Esophagus squamous epithelium (tissue), 5 donors: ENCODE measurements around the gene GCDH. TPM values are rescaled to one million over a fixed set of nuclear protein-coding genes. Genes with fewer than 3 reads are reported as not detected.

ENCODE experiments used
- DNase-seq: peaks from one replicate; lab custom pipeline; 2025; lab: John Stamatoyannopoulos, UW
- H3K27ac ChIP-seq, 4 donors: fragments of 200-600 bp; sonication (generic); one replicate each; pipeline ENCODE4 v1.5.1; 2016 to 2019; ENCODE audit warnings: mild to moderate bottlenecking in 1 of 4
- H3K27me3 ChIP-seq, 4 donors: fragments of 200-600 bp; sonication (generic); 1 replicate in 3 of 4; 2 replicates in 1 of 4; pipeline versions ENCODE4 v1.5.1 to v1.6.0; 2017 to 2021; ENCODE audit warnings: antibody characterized with exemption in 1 of 4
- H3K36me3 ChIP-seq, 3 donors: fragments of 200-600 bp; sonication (generic); one replicate each; pipeline ENCODE4 v1.5.1; 2016 to 2019
- H3K4me1 ChIP-seq, 3 donors: fragments of 200-600 bp; sonication (generic); one replicate each; pipeline ENCODE4 v1.5.1; 2017 to 2019
- H3K4me3 ChIP-seq, 4 donors: fragments of 200-600 bp; sonication (generic); 1 replicate in 3 of 4; 2 replicates in 1 of 4; pipeline ENCODE4 v1.5.1; 2016 to 2019; ENCODE audit warnings: mild to moderate bottlenecking in 2 of 4, moderate library complexity in 1 of 4
- H3K9me3 ChIP-seq, 3 donors: fragments of 200-600 bp; sonication (generic); one replicate each; pipeline ENCODE4 v1.5.1; 2016 to 2019
- CTCF ChIP-seq, 6 experiments: fragments of 450-650 bp in 4 of 6; fragments of 200-600 bp in 2 of 6; sonication (generic) in 2 of 6; IDR thresholded peaks; one replicate each; pipeline ENCODE4 v1.5.1; 2016 to 2019; ENCODE audit warnings: antibody characterized with exemption in 6 of 6, mild to moderate bottlenecking in 4 of 6, moderate library complexity in 4 of 6
- POLR2A ChIP-seq, 4 donors: fragments of 450-650 bp; IDR thresholded peaks; one replicate each; pipeline ENCODE4 v1.6.1; 2017; ENCODE audit warnings: antibody characterized with exemption in 4 of 4, mild to moderate bottlenecking in 4 of 4, moderate library complexity in 3 of 4
- WGBS, 2 donors: methylation state at CpG; one replicate each; pipeline ENCODE4 v1.1.5; 2018; 5-methylcytosine and 5-hydroxymethylcytosine counted together
- intact Hi-C: fragments of 100-400 bp; cut with DNase I; formaldehyde crosslinking; loops from one replicate; pipeline ENCODE4 v1.15.0; 2022
- total RNA-seq, 4 donors: library from RNA; depleted of rRNA; stranded (reverse); fragments of >200 nt; gene quantifications; one replicate each; pipeline ENCODE4 v1.1.0, GENCODE V29; 2016
- donor health status: DM: yes; HTN: yes; CAD: no.

GCDH gene
- total RNA-seq, 4 donors from 2014 or later, result 20.9 to 44.1 (median 34.9) TPM

DNA sequence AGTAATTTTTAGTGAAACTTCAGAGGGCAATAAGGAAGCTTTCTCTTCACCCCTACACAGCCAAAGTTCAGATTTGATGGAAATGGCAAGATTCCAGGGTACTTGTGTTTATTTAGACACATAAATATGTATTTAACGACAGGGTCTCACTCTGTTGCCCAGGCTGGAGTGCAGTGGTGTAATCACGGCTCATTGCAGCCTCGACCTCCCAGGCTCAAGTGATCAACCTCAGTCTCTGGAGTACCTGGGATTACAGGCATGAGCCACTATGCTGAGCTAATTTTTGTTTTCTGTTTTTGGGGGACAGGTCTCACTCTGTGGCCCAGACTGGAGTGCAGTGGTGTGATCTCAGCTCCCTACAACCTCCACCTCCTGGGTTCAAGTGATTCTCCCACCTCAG, 30.1 kb downstream of the GCDH start:
- Histone ChIP-seq H3K27ac (no peak overlapping the region), H3K9me3 (no peaks in the 10 kb centered on the region), H3K36me3 (peaks cover 26 to 41% (median 26%) of the 10 kb centered on the region in 3 donors), H3K4me1 (peaks cover 0 to 12% (median 3%) of the 10 kb centered on the region in 3 donors), H3K4me3 (no peak overlapping the region), H3K27me3 (no peaks in the 10 kb centered on the region)
- TF ChIP-seq CTCF (IDR thresholded peaks at IDR 0.05) (no peak), POLR2A (IDR thresholded peaks at IDR 0.05) (no peak)
- intact Hi-C loops, result no loop called here
- no peak for DNase-seq
- WGBS, 2 donors, result 39 to 45% methylated on average over 2 to 3 of the region's 3 CpGs

- Histone ChIP-seq H3K36me3 (peaks cover 28 to 60% (median 43%) of the 10 kb centered on the region in 3 donors), H3K4me3 (no peak overlapping the region), H3K27ac (no peak overlapping the region), H3K27me3 (no peaks in the 10 kb centered on the region), H3K4me1 (peaks cover 0 to 12% (median 3%) of the 10 kb centered on the region in 3 donors), H3K9me3 (no peaks in the 10 kb centered on the region)
- WGBS, 2 donors, result 94 to 96% methylated on average over 4 of the region's 4 CpGs
- TF ChIP-seq CTCF (IDR thresholded peaks at IDR 0.05) (no peak), POLR2A (IDR thresholded peaks at IDR 0.05) (no peak)
- DNase-seq, result no peak
- intact Hi-C loops, result no loop called here
Observed at GRCh38 chr19:12922959-12923358, 32.0 kb downstream of the GCDH start.

DNA sequence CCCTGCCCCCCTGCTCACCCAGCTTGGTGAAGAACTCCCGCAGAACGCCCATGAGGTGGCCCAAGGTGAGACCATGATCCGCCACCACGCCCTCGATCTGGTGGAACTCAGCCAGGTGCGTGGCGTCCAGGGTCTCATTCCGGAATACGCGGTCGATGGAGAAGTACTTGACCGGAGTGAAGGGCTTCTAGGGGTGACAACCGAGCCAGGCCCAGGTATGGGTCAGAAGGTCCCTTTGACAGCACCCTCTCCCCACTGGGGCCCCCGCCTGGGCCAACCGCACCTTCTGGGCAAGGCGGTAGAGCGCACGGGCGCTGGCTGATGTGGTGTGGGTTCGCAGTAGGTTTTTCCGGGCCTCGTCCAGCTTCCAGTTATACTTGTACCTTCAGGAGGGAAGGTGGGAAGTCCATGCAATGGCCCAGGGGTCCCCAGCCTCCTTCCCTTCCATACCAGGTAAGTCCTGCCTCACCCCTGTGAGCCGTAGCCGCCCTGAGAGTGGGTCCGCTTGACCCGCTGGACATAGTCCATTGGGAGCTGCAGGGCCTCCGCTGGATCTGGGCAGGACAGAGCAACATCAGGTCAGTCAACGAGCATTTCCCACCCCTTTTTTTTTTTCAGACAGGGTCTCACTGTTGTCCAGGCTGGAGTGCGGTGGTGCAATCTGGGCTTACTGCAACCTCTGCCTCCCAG, 33.8 kb downstream of the GCDH start:
- H3K9me3 ChIP-seq, result no peaks in the 10 kb centered on the region
- TF ChIP-seq CTCF (IDR thresholded peaks at IDR 0.05) (no peak), POLR2A (IDR thresholded peaks at IDR 0.05) (no peak)
- peaks cover 38 to 78% (median 55%) of the 10 kb centered on the region in 3 donors for H3K36me3 ChIP-seq
- 91 to 92% methylated on average over 17 to 27 of the region's 29 CpGs for WGBS, 2 donors
- H3K4me3 ChIP-seq, result no peak overlapping the region
- DNase-seq, result no peak
- peaks cover 0 to under 1% (median 0%) of the 10 kb centered on the region in 3 donors for H3K4me1 ChIP-seq
- H3K27ac ChIP-seq, result no peak overlapping the region
- intact Hi-C loops, result no loop called here
- H3K27me3 ChIP-seq, result no peaks in the 10 kb centered on the region

GRCh38 chr19:12930002-12930645, 39.2 kb downstream of the GCDH start:
- WGBS, 2 donors, result 82 to 87% methylated on average over 5 to 13 of the region's 19 CpGs
- H3K27me3 ChIP-seq, result no peaks in the 10 kb centered on the region
- TF ChIP-seq CTCF (IDR thresholded peaks at IDR 0.05), result no peak
- TF ChIP-seq POLR2A (IDR thresholded peaks at IDR 0.05), result no peak
- no peak overlapping the region for H3K4me3 ChIP-seq
- peaks cover 28 to 67% (median 38%) of the 10 kb centered on the region in 3 donors for H3K36me3 ChIP-seq
- intact Hi-C loops, result no loop called here
- H3K27ac ChIP-seq, result no peak overlapping the region
- no peaks in the 10 kb centered on the region for H3K9me3 ChIP-seq
- DNase-seq, result no peak
- peaks cover 10 to 33% (median 10%) of the 10 kb centered on the region in 3 donors for H3K4me1 ChIP-seq
